ENCODE measurements around the gene LPGAT1. TPM values are rescaled to one million over a fixed set of nuclear protein-coding genes. Genes with fewer than 3 reads are reported as not detected.

The LPGAT1 gene
- total and polyA plus RNA-seq, 2 of the 13 experiments (the other 11 are each of a cell fraction or from before 2014, with no cell fraction given): 12.1 to 48.3 TPM

DNA sequence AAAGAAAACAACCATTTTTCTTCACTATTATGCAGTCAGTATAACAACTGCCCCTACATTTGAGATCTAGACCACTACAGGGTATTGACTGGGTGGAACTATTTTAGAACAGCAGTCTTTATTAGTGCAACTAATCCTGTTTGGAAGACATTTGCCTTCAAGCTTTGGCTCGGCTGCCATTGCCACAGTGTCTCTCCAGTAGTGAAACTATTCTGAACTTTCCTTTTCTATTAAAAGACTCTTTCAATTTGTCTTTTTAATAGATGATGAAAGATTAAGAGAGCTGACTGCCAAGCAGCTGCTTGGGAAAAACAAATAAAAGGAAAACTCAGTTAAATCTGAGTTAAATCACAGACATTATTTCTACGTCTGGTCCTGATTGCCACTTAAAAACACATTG is 49.3 kb downstream of the LPGAT1 start:
- in situ Hi-C loops (cut with HindIII; ENCODE audit: extremely low pct_ligation_motif_present, low pct_unique_long_range_greater_than_20kb) (no loop called here), intact Hi-C loops (cut with micrococcal nuclease; ENCODE audit: unreplicated experiment) (no loop called here)
- no peaks in the 10 kb centered on the region for H3K79me2 ChIP-seq (ENCODE audit: insufficient read depth, low read length)
- ChIA-PET CTCF (ENCODE audit: low intra/inter-chr PET ratio, low total read pairs) (no interaction called here), POLR2A (no interaction called here)
- FAIRE-seq (no peak), ATAC-seq (no peak), DNase-seq (ENCODE audit: low spot score) (no peak)
- H4K20me1 ChIP-seq (ENCODE audit: insufficient read depth, low read length): no peaks in the 10 kb centered on the region
- no peak overlapping the region for H3K27ac ChIP-seq (ENCODE audit: extremely low read length, insufficient read depth, low read length)
- 99% methylated on average over 2 of the region's 2 CpGs for WGBS (ENCODE audit: low lambda C conversion rate)
- H3K4me2 ChIP-seq (ENCODE audit: low read depth, low read length): no peak overlapping the region
- TF ChIP-seq PRPF4 (IDR thresholded peaks at IDR 0.05; ENCODE audit: low read depth, low read length, poor library complexity, severe bottlenecking) (no peak), ZNF782 (CRISPR knock-in tag; IDR thresholded peaks at IDR 0.05; ENCODE audit: borderline replicate concordance) (no peak), HOXA5 (CRISPR knock-in tag; IDR thresholded peaks at IDR 0.05) (no peak), ISL2 (CRISPR knock-in tag; IDR thresholded peaks at IDR 0.05) (no peak), PHB2 (IDR thresholded peaks at IDR 0.05; ENCODE audit: partially characterized antibody) (no peak), NFE2L2 (IDR thresholded peaks at IDR 0.05; ENCODE audit: low read length) (no peak), ZFAT (CRISPR knock-in tag; conservative IDR thresholded peaks at IDR 0.05) (no peak), CHCHD3 (CRISPR knock-in tag; IDR thresholded peaks at IDR 0.05) (no peak), AGO2 (optimal IDR thresholded peaks at IDR 0.05; ENCODE audit: low read depth, low read length) (no peak), ZNF549 (CRISPR knock-in tag; IDR thresholded peaks at IDR 0.05) (no peak), PTBP1 (IDR thresholded peaks at IDR 0.05; ENCODE audit: low read depth, low read length, poor library complexity, severe bottlenecking) (no peak), DNMT3B (CRISPR knock-in tag; conservative IDR thresholded peaks at IDR 0.05) (no peak), ZNF879 (CRISPR knock-in tag; IDR thresholded peaks at IDR 0.05) (no peak), ZNF619 (CRISPR knock-in tag; IDR thresholded peaks at IDR 0.05) (no peak), ZBTB44 (CRISPR knock-in tag; IDR thresholded peaks at IDR 0.05) (no peak)
- TF ChIP-seq, protein P1, sequence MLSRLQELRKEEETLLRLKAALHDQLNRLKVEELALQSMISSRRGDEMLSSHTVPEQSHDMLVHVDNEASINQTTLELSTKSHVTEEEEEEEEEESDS (CRISPR knock-in tag; IDR thresholded peaks at IDR 0.05; ENCODE audit: borderline replicate concordance): no peak
- H3K4me3 ChIP-seq (replicated peaks in 1 of 3; ENCODE audit: insufficient read depth in 1 of 3, low read depth in 2 of 3, low read length in 3 of 3): no peak overlapping the region
- H3K9me3 ChIP-seq (ENCODE audit: low read length): no peaks in the 10 kb centered on the region
- H3K27me3 ChIP-seq (ENCODE audit: control insufficient read depth in 1 of 2, insufficient read depth in 2 of 2, low read length in 2 of 2): no peaks in the 10 kb centered on the region
- H3K36me3 ChIP-seq (replicated peaks in 1 of 2; ENCODE audit: control insufficient read depth in 1 of 2, insufficient read depth in 2 of 2, low read length in 2 of 2): peaks cover 4 to 9% of the 10 kb centered on the region in 2 experiments; a peak in 1 of 5 replicates
- no peak overlapping the region for H3K9ac ChIP-seq (ENCODE audit: insufficient read depth, low read depth, low read length)
- no TSS peak for BruUV-seq (replicated peaks)
- H2AFZ ChIP-seq (ENCODE audit: low read length): no peak overlapping the region
- H3K4me1 ChIP-seq (ENCODE audit: insufficient read depth, low read length): peaks cover 44% of the 10 kb centered on the region

Measured in HepG2 (cell line).